GM21737 (cell line): ENCODE data around the gene PTPRU.

Experiments used
- ATAC-seq: cut with Tn5 transposase; IDR thresholded peaks from one replicate; pipeline ENCODE4 v1.9.1; 2021; ENCODE audit warnings: mild to moderate bottlenecking, moderate library complexity; ENCODE audit not compliant: unreplicated experiment

The PTPRU gene

DNA sequence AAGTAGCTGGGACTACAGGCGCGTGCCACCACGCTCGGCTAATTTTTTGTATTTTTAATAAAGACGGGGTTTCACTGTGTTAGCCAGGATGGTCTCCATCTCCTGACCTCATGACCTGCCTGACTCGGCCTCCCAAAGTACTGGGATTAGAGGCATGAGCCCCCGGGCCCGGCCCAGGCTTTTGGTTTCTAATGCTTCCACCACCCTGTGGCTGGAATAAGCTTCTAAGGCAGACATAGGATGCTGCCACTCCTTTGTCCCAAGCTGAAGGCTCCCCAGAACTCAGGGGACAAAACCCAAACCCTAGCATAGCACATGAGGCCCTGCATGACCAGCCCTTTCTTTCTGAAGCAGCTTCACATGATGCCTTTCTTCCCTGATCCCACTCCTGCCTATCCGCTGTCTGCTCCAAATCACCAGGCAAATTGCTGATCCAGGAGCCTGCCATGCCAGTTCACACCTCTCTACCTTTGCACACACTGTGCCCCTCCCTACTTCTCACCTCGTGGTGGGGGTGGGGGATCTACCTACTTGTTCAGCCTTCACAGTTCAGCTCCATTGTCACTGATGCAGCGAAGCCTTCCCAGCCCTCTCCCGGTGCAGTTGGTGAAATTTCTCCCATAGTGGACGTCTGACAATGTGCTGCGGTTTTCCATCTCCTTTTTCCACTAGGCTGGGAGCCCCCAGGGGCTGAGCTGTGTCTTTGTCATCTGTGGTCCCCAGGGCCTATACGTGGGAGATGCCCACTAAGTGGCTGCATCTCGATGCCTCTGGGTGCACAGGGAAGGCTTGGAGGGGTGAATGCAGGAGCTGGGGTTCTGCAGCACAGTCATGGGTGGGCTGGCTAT is 6.9 kb downstream of the PTPRU start:
- ATAC-seq, result no peak

DNA sequence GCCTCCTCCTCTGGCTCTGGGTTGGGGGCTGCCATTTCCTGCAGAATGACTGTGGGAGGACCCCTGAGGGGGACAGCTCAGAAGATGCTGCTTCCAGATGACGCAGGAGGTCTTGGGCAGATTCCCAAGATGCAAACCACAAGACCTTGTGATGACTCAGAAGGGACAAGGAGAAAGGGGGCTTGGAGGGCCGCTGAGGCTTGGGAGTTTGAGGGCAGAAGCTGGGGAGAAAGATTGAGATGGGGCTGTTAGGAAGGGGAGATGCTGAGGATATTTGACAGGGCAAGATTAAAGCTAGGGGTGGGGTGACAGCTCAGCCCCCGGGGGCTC is 7.5 kb downstream of the PTPRU start:
- no peak for ATAC-seq

DNA sequence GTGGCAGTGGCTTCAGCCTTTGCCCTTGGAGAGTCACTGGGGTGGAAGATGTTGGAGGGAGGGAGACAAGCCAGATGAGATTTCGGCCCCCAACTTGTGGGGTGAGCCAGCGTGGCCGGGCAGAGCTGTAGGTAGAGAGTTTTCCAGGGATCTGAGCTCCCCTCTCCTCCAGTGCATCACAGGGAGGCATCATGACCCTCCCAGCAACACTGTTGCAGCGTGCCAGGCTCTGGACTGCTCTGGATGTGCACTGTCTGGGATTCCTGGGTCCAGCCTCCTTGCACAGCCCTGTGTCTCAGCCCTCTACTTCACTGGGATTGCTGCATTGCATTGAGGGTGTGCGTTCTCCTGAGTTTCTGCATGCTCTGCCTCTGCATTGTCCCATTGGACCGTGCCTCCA is 8.9 kb downstream of the PTPRU start:
- no peak for ATAC-seq

DNA sequence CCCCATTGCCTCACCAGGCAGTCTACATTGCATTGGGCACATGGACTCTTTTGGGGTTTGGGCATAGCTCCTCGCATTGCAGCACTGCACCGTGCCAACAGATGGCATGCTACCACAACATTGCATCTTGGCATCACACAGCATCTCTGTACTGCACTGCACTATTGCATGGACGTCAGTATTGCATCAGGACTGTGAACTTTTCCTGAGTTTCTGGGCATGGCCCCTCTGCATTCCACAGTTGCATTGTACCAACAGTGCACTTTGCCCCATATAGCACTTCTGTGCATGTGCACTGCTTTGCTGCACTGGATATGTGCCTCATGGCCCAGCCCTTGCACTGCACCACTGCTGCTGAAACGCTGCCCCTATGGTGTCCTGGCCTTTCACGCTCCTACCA is 9.6 kb downstream of the PTPRU start:
- ATAC-seq, result no peak

GRCh38 chr1:29247044-29247443 is 10.7 kb downstream of the PTPRU start:
- ATAC-seq, result no peak

GRCh38 chr1:29247571-29248273 is 11.4 kb downstream of the PTPRU start:
- ATAC-seq, result no peak

GRCh38 chr1:29248409-29248808 is 12.1 kb downstream of the PTPRU start:
- ATAC-seq, result no peak

- ATAC-seq, result no peak
Measured at GRCh38 chr1:29249170-29249691, 12.9 kb downstream of the PTPRU start.

DNA sequence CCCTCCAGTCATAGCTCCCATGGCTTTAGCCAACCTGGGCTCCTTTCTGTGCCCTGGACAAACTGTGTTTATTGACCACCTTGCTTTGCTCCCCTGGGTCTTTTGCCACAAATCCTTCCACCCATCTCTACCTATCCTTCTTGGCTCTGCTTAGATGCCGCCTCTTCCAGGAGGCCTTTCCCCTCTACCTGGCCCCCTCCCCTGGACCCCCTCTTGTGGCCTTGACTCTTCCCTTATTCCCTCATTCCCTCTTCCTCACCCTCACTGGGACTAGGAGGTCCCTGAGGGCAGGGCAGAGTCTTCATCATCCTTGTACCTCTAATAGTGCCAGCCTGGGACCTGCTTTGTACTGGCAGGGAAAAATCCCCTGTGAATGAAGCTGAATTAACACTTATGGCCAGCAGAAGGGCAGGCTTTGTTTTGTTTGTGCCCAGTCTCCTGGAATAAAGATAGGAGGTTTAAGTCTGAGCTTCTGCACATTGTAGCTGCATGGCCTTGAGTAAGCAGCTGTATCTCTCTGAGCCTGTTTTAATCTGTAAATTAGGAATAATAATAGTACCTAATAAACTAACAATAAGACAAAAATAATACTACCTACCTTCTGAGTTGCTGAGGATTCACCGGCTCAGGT is 13.7 kb downstream of the PTPRU start:
- ATAC-seq, result no peak

DNA sequence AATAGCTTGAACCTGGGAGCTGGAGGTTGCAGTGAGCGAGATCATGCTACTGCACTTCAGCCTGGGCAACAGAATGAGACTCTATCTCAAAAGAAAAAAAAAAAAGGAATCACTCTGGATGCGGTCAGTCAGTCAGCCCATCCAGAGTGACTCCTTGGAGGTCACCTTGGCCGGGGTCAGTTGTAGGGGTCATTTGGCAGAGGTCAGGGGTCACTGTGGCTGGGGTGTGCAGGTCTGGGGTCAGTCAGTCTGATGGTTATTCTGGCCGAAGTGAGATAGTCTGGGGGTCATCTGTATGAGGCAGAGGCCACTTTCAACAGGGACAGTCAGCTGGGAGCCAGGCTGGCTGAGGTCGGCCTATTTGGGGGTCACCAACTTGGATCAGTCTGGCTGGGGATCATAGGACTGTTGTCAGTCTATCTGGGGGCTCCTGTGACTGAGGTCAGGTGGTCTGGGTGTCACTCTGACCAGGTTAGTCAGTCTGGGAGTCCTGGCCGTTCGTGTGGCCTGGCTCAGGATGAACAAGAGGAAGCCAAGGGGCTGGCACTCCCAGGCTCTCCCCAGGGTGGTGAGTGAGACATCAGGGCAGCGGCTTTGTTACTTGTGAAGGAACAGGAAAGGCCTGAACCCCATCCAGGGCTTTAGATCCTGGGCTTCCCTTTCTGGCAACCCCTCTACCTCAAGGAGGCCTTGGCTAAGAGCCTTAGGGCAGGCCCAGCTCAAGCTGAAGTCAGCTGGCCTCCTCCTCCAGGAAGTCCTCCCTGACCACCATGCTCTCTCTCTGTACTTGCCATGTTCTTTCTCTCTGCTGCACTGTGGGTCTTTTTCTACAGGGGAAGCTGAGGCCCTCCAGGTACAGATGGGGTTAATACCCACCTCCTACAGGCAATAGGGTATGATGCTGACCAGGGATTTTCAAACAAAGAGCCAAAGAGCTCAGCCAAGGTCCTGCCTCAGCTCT is 15.1 kb downstream of the PTPRU start:
- no peak for ATAC-seq

GRCh38 chr1:29253180-29253579 is 16.9 kb downstream of the PTPRU start:
- ATAC-seq, result no peak

- no peak for ATAC-seq
Measured at GRCh38 chr1:29254346-29254745, 18.0 kb downstream of the PTPRU start.

DNA sequence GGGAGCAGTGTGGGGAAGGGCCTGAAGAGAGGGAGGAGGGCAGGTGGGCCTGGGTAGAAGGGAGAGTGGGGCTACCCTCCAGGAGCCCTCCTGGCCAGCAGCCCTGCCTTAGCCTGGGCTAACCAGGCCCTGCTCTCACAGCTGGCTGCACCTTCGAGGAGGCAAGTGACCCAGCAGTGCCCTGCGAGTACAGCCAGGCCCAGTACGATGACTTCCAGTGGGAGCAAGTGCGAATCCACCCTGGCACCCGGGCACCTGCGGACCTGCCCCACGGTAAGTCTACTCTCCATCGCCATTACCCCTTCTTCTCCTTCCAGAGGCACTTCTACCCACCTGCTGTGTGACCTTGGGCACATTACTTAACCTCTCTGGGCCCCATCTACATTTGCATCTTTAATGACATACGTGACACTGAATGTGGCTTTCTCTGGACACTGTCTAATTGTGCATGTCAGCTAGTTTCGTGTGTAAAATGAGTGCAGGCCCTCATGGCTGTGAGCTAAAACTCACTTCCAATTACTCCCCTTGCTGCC is 18.9 kb downstream of the PTPRU start:
- no peak for ATAC-seq

DNA sequence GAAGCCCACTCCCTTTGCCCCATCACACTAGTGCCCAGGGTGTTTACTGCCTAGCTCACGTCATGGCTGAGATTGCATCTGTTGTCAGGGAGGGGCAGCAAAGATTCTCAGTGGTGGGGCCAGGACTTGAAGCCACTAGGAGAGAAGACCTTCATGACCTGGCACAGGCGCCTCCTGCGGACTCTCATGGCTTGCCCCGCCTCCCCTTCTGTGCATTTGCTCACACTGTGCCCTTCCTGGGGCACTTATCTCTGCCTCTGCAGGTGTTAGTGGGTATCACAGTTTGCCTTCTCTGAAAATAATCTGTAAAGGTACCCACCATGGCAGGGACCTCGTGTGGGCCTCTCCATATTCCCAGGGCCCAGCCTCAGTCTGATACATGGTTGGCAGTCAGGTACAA is 20.1 kb downstream of the PTPRU start:
- no peak for ATAC-seq

GRCh38 chr1:29256979-29257804 is 20.9 kb downstream of the PTPRU start:
- ATAC-seq, result no peak

- ATAC-seq, result no peak
Measured at GRCh38 chr1:29258189-29258975, 22.1 kb downstream of the PTPRU start.

GRCh38 chr1:29258976-29259801 is 22.9 kb downstream of the PTPRU start:
- ATAC-seq, result no peak
